Measurements from ENCODE around the gene PDP2. TPM values are rescaled to one million over a fixed set of nuclear protein-coding genes. Genes with fewer than 3 reads are reported as not detected.

Gene PDP2
- total and polyA plus RNA-seq, 10 of the 15 experiments (the other 5 are each of a cell fraction or from before 2014, with no cell fraction given) = 1.9 to 31.1 (median 6.2) TPM

DNA sequence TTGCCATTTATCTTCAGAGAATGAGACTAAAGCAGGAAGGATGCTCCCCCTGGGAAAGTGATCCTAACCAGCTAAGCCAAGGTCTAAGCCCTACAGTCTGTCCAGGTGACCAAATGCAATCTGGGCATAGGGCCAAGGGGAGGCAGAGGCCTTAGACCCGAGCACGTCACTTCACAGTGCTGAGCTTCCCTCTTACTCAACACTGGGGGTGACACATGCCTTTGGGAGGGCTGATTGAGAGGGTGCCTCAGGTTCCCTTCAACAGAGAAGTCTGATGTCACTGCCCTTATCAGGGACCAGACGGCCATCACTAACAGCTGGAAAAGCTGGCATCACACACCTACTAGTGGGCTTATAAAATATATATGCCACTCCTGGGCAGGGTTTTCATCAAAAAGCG lies 49.9 kb downstream of the PDP2 start (continued):
- TF ChIP-seq, protein P1, sequence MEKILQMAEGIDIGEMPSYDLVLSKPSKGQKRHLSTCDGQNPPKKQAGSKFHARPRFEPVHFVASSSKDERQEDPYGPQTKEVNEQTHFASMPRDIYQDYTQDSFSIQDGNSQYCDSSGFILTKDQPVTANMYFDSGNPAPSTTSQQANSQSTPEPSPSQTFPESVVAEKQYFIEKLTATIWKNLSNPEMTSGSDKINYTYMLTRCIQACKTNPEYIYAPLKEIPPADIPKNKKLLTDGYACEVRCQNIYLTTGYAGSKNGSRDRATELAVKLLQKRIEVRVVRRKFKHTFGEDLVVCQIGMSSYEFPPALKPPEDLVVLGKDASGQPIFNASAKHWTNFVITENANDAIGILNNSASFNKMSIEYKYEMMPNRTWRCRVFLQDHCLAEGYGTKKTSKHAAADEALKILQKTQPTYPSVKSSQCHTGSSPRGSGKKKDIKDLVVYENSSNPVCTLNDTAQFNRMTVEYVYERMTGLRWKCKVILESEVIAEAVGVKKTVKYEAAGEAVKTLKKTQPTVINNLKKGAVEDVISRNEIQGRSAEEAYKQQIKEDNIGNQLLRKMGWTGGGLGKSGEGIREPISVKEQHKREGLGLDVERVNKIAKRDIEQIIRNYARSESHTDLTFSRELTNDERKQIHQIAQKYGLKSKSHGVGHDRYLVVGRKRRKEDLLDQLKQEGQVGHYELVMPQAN (conservative IDR thresholded peaks at IDR 0.05) = no peak
- no peak for TF ChIP-seq SMARCA5 (IDR thresholded peaks at IDR 0.05)
- TF ChIP-seq SMAD5 (IDR thresholded peaks at IDR 0.05; ENCODE audit: low read depth) = no peak
- no peak for TF ChIP-seq NR2C1 (IDR thresholded peaks at IDR 0.05)

DNA sequence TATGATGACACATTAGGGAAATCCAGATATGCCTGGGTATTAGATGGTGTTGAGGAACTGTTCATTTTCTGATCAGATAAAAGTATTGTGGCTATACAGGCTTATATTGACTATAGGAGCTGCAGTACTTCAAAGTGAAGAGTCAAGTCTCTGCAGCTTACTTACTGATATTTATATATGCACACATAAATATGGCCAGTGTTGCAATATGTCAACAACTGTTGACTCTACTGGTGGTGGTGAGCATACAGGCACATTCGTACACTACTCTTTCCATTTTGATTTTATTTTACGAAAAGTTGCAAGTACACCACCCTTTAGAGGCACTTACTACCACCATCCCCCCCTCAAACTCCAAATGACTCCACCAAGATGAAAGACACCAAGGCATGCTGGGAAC lies 51.4 kb downstream of the PDP2 start:
- Histone ChIP-seq H4K20me1 (ENCODE audit: control insufficient read depth, insufficient read depth) (no peaks in the 10 kb centered on the region), H3K79me2 (ENCODE audit: control insufficient read depth, insufficient read depth, low read length) (peaks cover 33% of the 10 kb centered on the region), H3K4me1 (ENCODE audit: control insufficient read depth, insufficient read depth, low read length) (peaks cover 25% of the 10 kb centered on the region), H3K9ac (ENCODE audit: control insufficient read depth, insufficient read depth, low read length) (no peak overlapping the region), H3K4me2 (ENCODE audit: control insufficient read depth, insufficient read depth) (no peak overlapping the region), H3K27me3 (replicated peaks in 1 of 2; ENCODE audit: control insufficient read depth in 2 of 2, insufficient read depth in 2 of 2, low read length in 1 of 2) (no peaks in the 10 kb centered on the region), H3K27ac (ENCODE audit: control insufficient read depth, insufficient read depth) (no peak overlapping the region), H3K9me3 (replicated peaks; ENCODE audit: control insufficient read depth, insufficient read depth, low read length) (no peaks in the 10 kb centered on the region), H2AFZ (ENCODE audit: control insufficient read depth, low read depth, low read length) (no peak overlapping the region), H3K4me3 (no peak overlapping the region), H3K36me3 (ENCODE audit: control insufficient read depth in 2 of 2, insufficient read depth in 2 of 2, low read length in 1 of 2) (no peaks in the 10 kb centered on the region)
- WGBS (ENCODE audit: insufficient coverage, insufficient replicate concordance, low lambda C conversion rate, missing lambda C conversion rate) = 88% methylated on average over 2 of the region's 2 CpGs
- ChIA-PET CTCF (interaction anchor here (0.8 to 2.3 kb wide), 3 partner anchors 12 to 37 kb away, joined by 4 to 10 read pairs (median 4); no protein-coding TSS in a partner anchor), POLR2A (interaction anchor here (0.6 kb wide), 1 partner anchor 1190 kb away, joined by 3 read pairs; no protein-coding TSS in a partner anchor), RAD21 (ENCODE audit: unreplicated experiment) (no interaction called here), SMC1A (ENCODE audit: uncharacterized antibody, unreplicated experiment) (no interaction called here)
- ATAC-seq (no peak), FAIRE-seq (no peak), DNase-seq (ENCODE audit: low read depth, low spot score) (no peak)
- intact Hi-C loops (cut with micrococcal nuclease; ENCODE audit: unreplicated experiment) (no loop called here), in situ Hi-C loops (cut with MboI) (loop anchor here (10.0 kb wide), 1 partner anchor 63 kb away; no protein-coding TSS in a partner anchor)
- no TSS peak for BruUV-seq (replicated peaks)
- TF ChIP-seq, protein P2, sequence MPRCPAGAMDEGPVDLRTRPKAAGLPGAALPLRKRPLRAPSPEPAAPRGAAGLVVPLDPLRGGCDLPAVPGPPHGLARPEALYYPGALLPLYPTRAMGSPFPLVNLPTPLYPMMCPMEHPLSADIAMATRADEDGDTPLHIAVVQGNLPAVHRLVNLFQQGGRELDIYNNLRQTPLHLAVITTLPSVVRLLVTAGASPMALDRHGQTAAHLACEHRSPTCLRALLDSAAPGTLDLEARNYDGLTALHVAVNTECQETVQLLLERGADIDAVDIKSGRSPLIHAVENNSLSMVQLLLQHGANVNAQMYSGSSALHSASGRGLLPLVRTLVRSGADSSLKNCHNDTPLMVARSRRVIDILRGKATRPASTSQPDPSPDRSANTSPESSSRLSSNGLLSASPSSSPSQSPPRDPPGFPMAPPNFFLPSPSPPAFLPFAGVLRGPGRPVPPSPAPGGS (IDR thresholded peaks at IDR 0.05; ENCODE audit: borderline replicate concordance, insufficient read depth, low read depth, low read length, poor library complexity, severe bottlenecking) = no peak
- TF ChIP-seq, protein P3, sequence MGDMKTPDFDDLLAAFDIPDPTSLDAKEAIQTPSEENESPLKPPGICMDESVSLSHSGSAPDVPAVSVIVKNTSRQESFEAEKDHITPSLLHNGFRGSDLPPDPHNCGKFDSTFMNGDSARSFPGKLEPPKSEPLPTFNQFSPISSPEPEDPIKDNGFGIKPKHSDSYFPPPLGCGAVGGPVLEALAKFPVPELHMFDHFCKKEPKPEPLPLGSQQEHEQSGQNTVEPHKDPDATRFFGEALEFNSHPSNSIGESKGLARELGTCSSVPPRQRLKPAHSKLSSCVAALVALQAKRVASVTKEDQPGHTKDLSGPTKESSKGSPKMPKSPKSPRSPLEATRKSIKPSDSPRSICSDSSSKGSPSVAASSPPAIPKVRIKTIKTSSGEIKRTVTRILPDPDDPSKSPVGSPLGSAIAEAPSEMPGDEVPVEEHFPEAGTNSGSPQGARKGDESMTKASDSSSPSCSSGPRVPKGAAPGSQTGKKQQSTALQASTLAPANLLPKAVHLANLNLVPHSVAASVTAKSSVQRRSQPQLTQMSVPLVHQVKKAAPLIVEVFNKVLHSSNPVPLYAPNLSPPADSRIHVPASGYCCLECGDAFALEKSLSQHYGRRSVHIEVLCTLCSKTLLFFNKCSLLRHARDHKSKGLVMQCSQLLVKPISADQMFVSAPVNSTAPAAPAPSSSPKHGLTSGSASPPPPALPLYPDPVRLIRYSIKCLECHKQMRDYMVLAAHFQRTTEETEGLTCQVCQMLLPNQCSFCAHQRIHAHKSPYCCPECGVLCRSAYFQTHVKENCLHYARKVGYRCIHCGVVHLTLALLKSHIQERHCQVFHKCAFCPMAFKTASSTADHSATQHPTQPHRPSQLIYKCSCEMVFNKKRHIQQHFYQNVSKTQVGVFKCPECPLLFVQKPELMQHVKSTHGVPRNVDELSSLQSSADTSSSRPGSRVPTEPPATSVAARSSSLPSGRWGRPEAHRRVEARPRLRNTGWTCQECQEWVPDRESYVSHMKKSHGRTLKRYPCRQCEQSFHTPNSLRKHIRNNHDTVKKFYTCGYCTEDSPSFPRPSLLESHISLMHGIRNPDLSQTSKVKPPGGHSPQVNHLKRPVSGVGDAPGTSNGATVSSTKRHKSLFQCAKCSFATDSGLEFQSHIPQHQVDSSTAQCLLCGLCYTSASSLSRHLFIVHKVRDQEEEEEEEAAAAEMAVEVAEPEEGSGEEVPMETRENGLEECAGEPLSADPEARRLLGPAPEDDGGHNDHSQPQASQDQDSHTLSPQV (IDR thresholded peaks at IDR 0.05) = no peak
- TF ChIP-seq FOXM1 (IDR thresholded peaks at IDR 0.05; ENCODE audit: low read depth, low read length) = no peak
- TF ChIP-seq CREB1 (IDR thresholded peaks at IDR 0.05; ENCODE audit: low read depth) = no peak
- TF ChIP-seq RCOR1 (conservative IDR thresholded peaks at IDR 0.05; ENCODE audit: low read depth, low read length) = no peak
- TF ChIP-seq ATF7 (IDR thresholded peaks at IDR 0.05; ENCODE audit: low read depth) = no peak
- no peak for TF ChIP-seq FOS (IDR thresholded peaks at IDR 0.05; ENCODE audit: borderline replicate concordance, extremely low read depth, insufficient read length)
- no peak for TF ChIP-seq CREM (IDR thresholded peaks at IDR 0.05; ENCODE audit: low read depth)
- TF ChIP-seq WRNIP1 (IDR thresholded peaks at IDR 0.05; ENCODE audit: borderline replicate concordance, low read depth, low read length) = no peak

Data from GM12878 (cell line).